Measurements from ENCODE around the gene HADHA. TPM values are rescaled to one million over a fixed set of nuclear protein-coding genes. Genes with fewer than 3 reads are reported as not detected.

The HADHA gene
- total RNA-seq, 1 experiment from 2014 or later = 101 TPM

GRCh38 chr2:26284132-26284531, 39.7 kb upstream of the HADHA start:
- Histone ChIP-seq H3K4me1 (ENCODE audit: control insufficient read depth in 1 of 2, insufficient read depth in 2 of 2, low read length in 2 of 2) (peaks cover 0 to 9% of the 10 kb centered on the region in 2 experiments; a peak in 2 of 4 replicates), H3K79me2 (ENCODE audit: insufficient read depth, low read length) (no peaks in the 10 kb centered on the region), H3K4me3 (replicated peaks in 1 of 2; ENCODE audit: low read depth in 1 of 2, low read length in 2 of 2) (no peak overlapping the region), H2AFZ (ENCODE audit: low read depth, low read length, poor library complexity, severe bottlenecking) (no peak overlapping the region), H3K9ac (ENCODE audit: low read length) (no peak overlapping the region), H3K36me3 (ENCODE audit: control insufficient read depth in 1 of 2, insufficient read depth in 2 of 2, low read length in 2 of 2) (peaks cover 5 to 18% of the 10 kb centered on the region in 2 experiments; a peak in 3 of 4 replicates), H3K9me3 (ENCODE audit: control insufficient read depth in 1 of 2, insufficient read depth in 1 of 2, low read depth in 1 of 2, low read length in 2 of 2) (no peaks in the 10 kb centered on the region), H4K20me1 (ENCODE audit: insufficient read depth) (no peaks in the 10 kb centered on the region), H3K9me2 (ENCODE audit: insufficient read depth) (no peaks in the 10 kb centered on the region), H3K27me3 (ENCODE audit: insufficient read depth, low read length) (no peaks in the 10 kb centered on the region), H3K4me2 (ENCODE audit: low read length) (peak overlapping the region; percentile 11; the same call in 1 of the 2 replicates), H3K27ac (ENCODE audit: low read depth, low read length) (no peak overlapping the region)
- intact Hi-C loops (cut with micrococcal nuclease) = no loop called here
- ChIA-PET POLR2A (no interaction called here), RAD21 (ENCODE audit: low non-redundant PET in 1 of 2, low total read pairs in 2 of 2, uncharacterized antibody in 2 of 2, unreplicated experiment in 2 of 2) (no interaction called here), CTCF (no interaction called here)
- no TSS peak for BruUV-seq (replicated peaks)
- TF ChIP-seq ZBTB33 (IDR thresholded peaks at IDR 0.05; ENCODE audit: extremely low read depth, insufficient replicate concordance, low read length) (no peak), ATF3 (IDR thresholded peaks at IDR 0.05) (no peak), SP1 (IDR thresholded peaks at IDR 0.05; ENCODE audit: low read depth) (no peak), TCF7L2 (IDR thresholded peaks at IDR 0.05; ENCODE audit: borderline replicate concordance, extremely low read depth, insufficient read depth, insufficient read length) (no peak), EZH2 (IDR thresholded peaks at IDR 0.05) (no peak), EGR1 (IDR thresholded peaks at IDR 0.05; ENCODE audit: low read depth) (no peak), JUND (IDR thresholded peaks at IDR 0.05) (no peak), MAX (IDR thresholded peaks at IDR 0.05) (no peak), YY1 (IDR thresholded peaks at IDR 0.05; ENCODE audit: extremely low read depth, insufficient replicate concordance, low read depth, low read length) (no peak), POLR2A (IDR thresholded peaks at IDR 0.05; ENCODE audit: borderline replicate concordance, extremely low read depth, insufficient read depth, insufficient read length) (no peak), RAD21 (IDR thresholded peaks at IDR 0.05; ENCODE audit: low read depth) (no peak), SRF (IDR thresholded peaks at IDR 0.05; ENCODE audit: low read depth) (no peak), ELF1 (IDR thresholded peaks at IDR 0.05; ENCODE audit: borderline replicate concordance, low read depth) (no peak), EZH2phosphoT487 (IDR thresholded peaks at IDR 0.05; ENCODE audit: borderline replicate concordance) (no peak), ZNF274 (IDR thresholded peaks at IDR 0.05; ENCODE audit: low read depth, low read length) (no peak), FOSL1 (IDR thresholded peaks at IDR 0.05; ENCODE audit: low read depth) (no peak), CTCF (IDR thresholded peaks at IDR 0.05 in 2 of 3, conservative IDR thresholded peaks at IDR 0.05 in 1 of 3; ENCODE audit: borderline replicate concordance in 1 of 3, insufficient read depth in 1 of 3, low read depth in 2 of 3, low read length in 2 of 3) (no peak), SIN3A (IDR thresholded peaks at IDR 0.05; ENCODE audit: low read depth) (no peak), CBX3 (IDR thresholded peaks at IDR 0.05; ENCODE audit: low read depth) (no peak), ZFX (IDR thresholded peaks at IDR 0.05) (no peak)
- DNase-seq (ENCODE audit: low read depth, low spot score) = no peak
- ATAC-seq = peak; percentile 85

Measured in HCT116 (cell line).